OCI-LY1 (cell line): ENCODE results near the gene OR51G1.

Experiments used
- H2AFZ ChIP-seq: fragments of 200-600 bp; sonication (generic), shearing (Covaris generic); 2 replicates; pipeline ENCODE4 v1.6.0; 2014; ENCODE audit warnings: antibody characterized with exemption, mild to moderate bottlenecking, low read length
- H3F3A ChIP-seq: fragments of 200-600 bp; sonication (generic), shearing (Covaris generic); 2 replicates; pipeline ENCODE4 v1.6.0; 2014; ENCODE audit warnings: mild to moderate bottlenecking, antibody characterized with exemption, low read length, moderate library complexity; ENCODE audit not compliant: insufficient read depth
- H3K27ac ChIP-seq: fragments of 200-600 bp; sonication (generic); 2 replicates; pipeline ENCODE4 v1.5.1; 2014; ENCODE audit warnings: low read length, mixed run types, mild to moderate bottlenecking, low read depth; ENCODE audit not compliant: poor library complexity, severe bottlenecking
- H3K27me3 ChIP-seq: fragments of 200-600 bp; sonication (generic); 2 replicates; pipeline ENCODE4 v1.6.0; 2014; ENCODE audit warnings: antibody characterized with exemption, mild to moderate bottlenecking, low read length, moderate library complexity; ENCODE audit not compliant: insufficient read depth
- H3K36me3 ChIP-seq: fragments of 200-600 bp; sonication (generic); 2 replicates; pipeline ENCODE4 v1.6.1; 2014; ENCODE audit warnings: mild to moderate bottlenecking, antibody characterized with exemption, low read length, moderate library complexity, mixed read lengths; ENCODE audit not compliant: insufficient read depth
- H3K4me1 ChIP-seq: fragments of 200-600 bp; sonication (generic); 2 replicates; pipeline ENCODE4 v1.5.1; 2014; ENCODE audit warnings: mild to moderate bottlenecking, low read length, moderate library complexity; ENCODE audit not compliant: insufficient read depth, severe bottlenecking
- H3K4me2 ChIP-seq: fragments of 200-600 bp; sonication (generic), shearing (Covaris generic); 2 replicates; pipeline ENCODE4 v1.6.1; 2014; ENCODE audit warnings: low read length
- H3K4me3 ChIP-seq: fragments of 200-600 bp; sonication (generic); 2 replicates; pipeline ENCODE4 v1.5.1; 2014; ENCODE audit warnings: low read length, low read depth, mild to moderate bottlenecking, mixed read lengths; ENCODE audit not compliant: poor library complexity, severe bottlenecking
- H3K79me2 ChIP-seq: fragments of 200-600 bp; shearing (Covaris generic); 2 replicates; pipeline ENCODE4 v1.6.1; 2016; ENCODE audit warnings: mixed run types, low read length, mixed read lengths; ENCODE audit not compliant: insufficient read depth
- H3K9ac ChIP-seq: fragments of 200-600 bp; sonication (generic), shearing (Covaris generic); 2 replicates; pipeline ENCODE4 v1.6.1; 2014; ENCODE audit warnings: mild to moderate bottlenecking, low read length, mixed read lengths
- H3K9me2 ChIP-seq: fragments of 200-600 bp; sonication (generic), shearing (Covaris generic); 2 replicates; pipeline ENCODE4 v1.6.1; 2014; ENCODE audit warnings: low read depth, mild to moderate bottlenecking, low read length, mixed read lengths
- H3K9me3 ChIP-seq: fragments of 200-600 bp; shearing (Covaris generic); 2 replicates; pipeline ENCODE4 v1.6.1; 2014; ENCODE audit warnings: low read length, mixed read lengths
- H4K20me1 ChIP-seq: fragments of 200-600 bp; sonication (generic), shearing (Covaris generic); 2 replicates; pipeline ENCODE4 v1.6.0; 2016; ENCODE audit warnings: mild to moderate bottlenecking, low read length; ENCODE audit not compliant: insufficient read depth
- CTCF ChIP-seq: fragments of 200-600 bp; sonication (generic), shearing (Covaris generic); IDR thresholded peaks from 2 replicates; pipeline ENCODE4 v1.5.1; 2017; ENCODE audit warnings: mild to moderate bottlenecking, antibody characterized with exemption, low read length, moderate library complexity, mixed read lengths
- EZH2 ChIP-seq: fragments of 200-600 bp; sonication (generic), shearing (Covaris generic); IDR thresholded peaks from 2 replicates; pipeline ENCODE4 v1.8.0; 2017; ENCODE audit warnings: borderline replicate concordance, mixed run types, mild to moderate bottlenecking, antibody characterized with exemption, low read length, moderate library complexity, mixed read lengths

The OR51G1 gene

GRCh38 chr11:4932751-4933150 lies 8.6 kb upstream of the OR51G1 start:
- no peak for TF ChIP-seq CTCF
- TF ChIP-seq EZH2 = no peak
- Histone ChIP-seq H3K27me3 (no peaks in the 10 kb centered on the region), H3K27ac (no peak overlapping the region), H3K79me2 (no peaks in the 10 kb centered on the region), H2AFZ (no peak overlapping the region), H3K4me2 (no peak overlapping the region), H3K9me2 (no peaks in the 10 kb centered on the region), H3K4me3 (no peak overlapping the region), H3K4me1 (no peaks in the 10 kb centered on the region), H3K9me3 (no peaks in the 10 kb centered on the region), H3K9ac (no peak overlapping the region), H4K20me1 (no peaks in the 10 kb centered on the region), H3F3A (no peaks in the 10 kb centered on the region), H3K36me3 (no peaks in the 10 kb centered on the region)

GRCh38 chr11:4926608-4927007 lies 2.5 kb upstream of the OR51G1 start:
- H3K9me3 ChIP-seq = no peaks in the 10 kb centered on the region
- no peaks in the 10 kb centered on the region for H3K79me2 ChIP-seq
- no peaks in the 10 kb centered on the region for H3F3A ChIP-seq
- H3K27ac ChIP-seq = no peak overlapping the region
- no peak overlapping the region for H2AFZ ChIP-seq
- no peaks in the 10 kb centered on the region for H3K4me1 ChIP-seq
- no peaks in the 10 kb centered on the region for H3K27me3 ChIP-seq
- no peak overlapping the region for H3K9ac ChIP-seq
- no peaks in the 10 kb centered on the region for H3K36me3 ChIP-seq
- no peaks in the 10 kb centered on the region for H4K20me1 ChIP-seq
- no peak overlapping the region for H3K4me2 ChIP-seq
- TF ChIP-seq EZH2 (no peak), CTCF (no peak)
- H3K9me2 ChIP-seq = no peaks in the 10 kb centered on the region
- H3K4me3 ChIP-seq = no peak overlapping the region

GRCh38 chr11:4922304-4922703 lies 1.8 kb downstream of the OR51G1 start:
- Histone ChIP-seq H3K9me3 (no peaks in the 10 kb centered on the region), H3K79me2 (no peaks in the 10 kb centered on the region), H3K36me3 (no peaks in the 10 kb centered on the region), H3K4me1 (no peaks in the 10 kb centered on the region), H3K4me2 (no peak overlapping the region), H3K9ac (no peak overlapping the region), H2AFZ (no peak overlapping the region), H3F3A (no peaks in the 10 kb centered on the region), H3K27me3 (no peaks in the 10 kb centered on the region), H3K4me3 (no peak overlapping the region), H3K27ac (no peak overlapping the region), H4K20me1 (no peaks in the 10 kb centered on the region), H3K9me2 (no peaks in the 10 kb centered on the region)
- TF ChIP-seq EZH2 (no peak), CTCF (no peak)
